Uterus (tissue), 4 donors: ENCODE measurements around the gene HILPDA. TPM values are rescaled to one million over a fixed set of nuclear protein-coding genes. Genes with fewer than 3 reads are reported as not detected.

Experiments
- DNase-seq, 2 donors: peaks; one replicate each; pipeline ENCODE4 v3.0.0-alpha.2; 2019 to 2020
- H3K27ac ChIP-seq, 2 donors: fragments of 200-600 bp; sonication (generic); 1 replicate in 1 of 2; 2 replicates in 1 of 2; pipeline ENCODE4 v1.5.1; 2016 to 2018
- H3K27me3 ChIP-seq, 2 donors: fragments of 200-600 bp; sonication (generic); one replicate each; pipeline ENCODE4 v1.5.1; 2018 to 2019; ENCODE audit warnings: control low read depth in 1 of 2
- H3K36me3 ChIP-seq, 2 donors: fragments of 200-600 bp; sonication (generic); one replicate each; pipeline ENCODE4 v1.5.1; 2019; ENCODE audit warnings: control low read depth in 1 of 2
- H3K4me1 ChIP-seq, 2 donors: fragments of 200-600 bp; sonication (generic); one replicate each; pipeline ENCODE4 v1.5.1; 2018 to 2019; ENCODE audit warnings: control low read depth in 1 of 2
- H3K4me3 ChIP-seq, 2 donors: fragments of 200-600 bp; sonication (generic); 1 replicate in 1 of 2; 2 replicates in 1 of 2; pipeline ENCODE4 v1.5.1; 2018 to 2019; ENCODE audit warnings: mild to moderate bottlenecking in 1 of 2
- H3K9me3 ChIP-seq, 2 donors: fragments of 200-600 bp; sonication (generic); one replicate each; pipeline ENCODE4 v1.5.1; 2019; ENCODE audit warnings: control low read depth in 1 of 2
- CTCF ChIP-seq, 4 experiments: fragments of 200-600 bp in 2 of 4; fragments of 450-650 bp in 2 of 4; sonication (generic) in 2 of 4; IDR thresholded peaks; one replicate each; pipeline ENCODE4 v1.5.1; 2016 to 2019; ENCODE audit warnings: antibody characterized with exemption in 4 of 4, mild to moderate bottlenecking in 2 of 4, moderate library complexity in 1 of 4
- POLR2A ChIP-seq, 2 donors: fragments of 450-650 bp; IDR thresholded peaks; one replicate each; pipeline ENCODE4 v1.6.1; 2016; ENCODE audit warnings: antibody characterized with exemption in 2 of 2, mild to moderate bottlenecking in 1 of 2, moderate library complexity in 1 of 2
- intact Hi-C: fragments of 100-400 bp; cut with DNase I; formaldehyde crosslinking; loops from one replicate; pipeline ENCODE4 v1.15.1; 2023; ENCODE audit warnings: low total_unique reads
- total RNA-seq, 4 donors: library from RNA; depleted of rRNA in 3 of 4; stranded (reverse); fragments of >200 nt in 3 of 4; gene quantifications; one replicate each; pipeline versions ENCODE4 v1.1.0 to v1.2.4, GENCODE V29; 2014 to 2023
- donor health status: DM: yes; HTN: yes; CAD: no.

Gene HILPDA
- total RNA-seq, 4 donors from 2014 or later: 14.4 to 55.6 (median 31.3) TPM

- Histone ChIP-seq H3K9me3 (no peaks in the 10 kb centered on the region), H3K27me3 (no peaks in the 10 kb centered on the region), H3K36me3 (no peaks in the 10 kb centered on the region), H3K4me3 (no peak overlapping the region), H3K4me1 (no peaks in the 10 kb centered on the region), H3K27ac (no peak overlapping the region)
- DNase-seq: no peak
- TF ChIP-seq POLR2A (IDR thresholded peaks at IDR 0.05): no peak
- TF ChIP-seq CTCF (IDR thresholded peaks at IDR 0.05): no peak
- intact Hi-C loops: no loop called here
Measured at GRCh38 chr7:128417071-128417470, 38.6 kb upstream of the HILPDA start.

- H3K27ac ChIP-seq: no peak overlapping the region
- H3K27me3 ChIP-seq: no peaks in the 10 kb centered on the region
- intact Hi-C loops: no loop called here
- no peak overlapping the region for H3K4me3 ChIP-seq
- no peak for DNase-seq
- no peak for TF ChIP-seq POLR2A (IDR thresholded peaks at IDR 0.05)
- no peak for TF ChIP-seq CTCF (IDR thresholded peaks at IDR 0.05)
- no peaks in the 10 kb centered on the region for H3K36me3 ChIP-seq
- H3K4me1 ChIP-seq: no peaks in the 10 kb centered on the region
- H3K9me3 ChIP-seq: no peaks in the 10 kb centered on the region
Measured at GRCh38 chr7:128419257-128419656, 36.4 kb upstream of the HILPDA start.

GRCh38 chr7:128420773-128421172 lies 34.9 kb upstream of the HILPDA start:
- no peaks in the 10 kb centered on the region for H3K27me3 ChIP-seq
- H3K4me1 ChIP-seq: no peaks in the 10 kb centered on the region
- H3K9me3 ChIP-seq: no peaks in the 10 kb centered on the region
- intact Hi-C loops: loop anchor here (5.0 kb wide), 1 partner anchor 42 kb away; no protein-coding TSS in a partner anchor
- no peak overlapping the region for H3K4me3 ChIP-seq
- no peak for DNase-seq
- H3K27ac ChIP-seq: no peak overlapping the region
- TF ChIP-seq CTCF (IDR thresholded peaks at IDR 0.05) (no peak), POLR2A (IDR thresholded peaks at IDR 0.05) (no peak)
- H3K36me3 ChIP-seq: no peaks in the 10 kb centered on the region

- intact Hi-C loops: loop anchor here (5.0 kb wide), 1 partner anchor 41 kb away; no protein-coding TSS in a partner anchor
- Histone ChIP-seq H3K27me3 (no peaks in the 10 kb centered on the region), H3K4me1 (no peaks in the 10 kb centered on the region), H3K9me3 (no peaks in the 10 kb centered on the region), H3K4me3 (no peak overlapping the region), H3K36me3 (no peaks in the 10 kb centered on the region), H3K27ac (no peak overlapping the region)
- no peak for TF ChIP-seq POLR2A (IDR thresholded peaks at IDR 0.05)
- no peak for DNase-seq
Measured at GRCh38 chr7:128421384-128421783, 34.3 kb upstream of the HILPDA start.

- H3K27ac ChIP-seq: no peak overlapping the region
- no peaks in the 10 kb centered on the region for H3K4me1 ChIP-seq
- TF ChIP-seq POLR2A (IDR thresholded peaks at IDR 0.05): no peak
- TF ChIP-seq CTCF (IDR thresholded peaks at IDR 0.05): no peak
- no peak for DNase-seq
- H3K36me3 ChIP-seq: no peaks in the 10 kb centered on the region
- H3K4me3 ChIP-seq: no peak overlapping the region
- H3K9me3 ChIP-seq: no peaks in the 10 kb centered on the region
- intact Hi-C loops: loop anchor here (5.0 kb wide), 1 partner anchor 40 kb away; no protein-coding TSS in a partner anchor
- no peaks in the 10 kb centered on the region for H3K27me3 ChIP-seq
Measured at GRCh38 chr7:128422037-128422436, 33.6 kb upstream of the HILPDA start.

GRCh38 chr7:128422842-128423241 lies 32.8 kb upstream of the HILPDA start:
- Histone ChIP-seq H3K27me3 (no peaks in the 10 kb centered on the region), H3K4me3 (no peak overlapping the region), H3K27ac (no peak overlapping the region), H3K36me3 (no peaks in the 10 kb centered on the region), H3K9me3 (no peaks in the 10 kb centered on the region), H3K4me1 (no peaks in the 10 kb centered on the region)
- no peak for TF ChIP-seq POLR2A (IDR thresholded peaks at IDR 0.05)
- no peak for TF ChIP-seq CTCF (IDR thresholded peaks at IDR 0.05)
- DNase-seq: no peak
- intact Hi-C loops: loop anchor here (5.0 kb wide), 1 partner anchor 39 kb away; no protein-coding TSS in a partner anchor
